MM.1S (cell line): ENCODE measurements around the gene MOG.

ENCODE experiments used
- DNase-seq: peaks from one replicate; pipeline ENCODE4 v3.0.0-alpha.2; 2015
- H2AFZ ChIP-seq: fragments of 300-600 bp; sonication (generic); 2 replicates; pipeline ENCODE4 v1.6.0; 2016; ENCODE audit warnings: antibody characterized with exemption, low read length
- H3F3A ChIP-seq: fragments of 300-600 bp; sonication (generic); 2 replicates; pipeline ENCODE4 v1.6.1; 2016; ENCODE audit warnings: mild to moderate bottlenecking, antibody characterized with exemption, low read length, moderate library complexity, mixed read lengths; ENCODE audit not compliant: insufficient read depth
- H3K27ac ChIP-seq: fragments of 300-600 bp; sonication (generic); 2 replicates; pipeline ENCODE4 v1.5.1; 2016; ENCODE audit warnings: mild to moderate bottlenecking, low read length
- H3K27me3 ChIP-seq: fragments of 300-600 bp; sonication (generic); replicated peaks from 2 replicates; pipeline ENCODE4 v1.6.0; 2016; ENCODE audit warnings: low read length; ENCODE audit not compliant: insufficient read depth
- H3K36me3 ChIP-seq: fragments of 300-600 bp; sonication (generic); replicated peaks from 2 replicates; pipeline ENCODE4 v1.6.1; 2016; ENCODE audit warnings: mild to moderate bottlenecking, low read length, mixed read lengths; ENCODE audit not compliant: insufficient read depth
- H3K4me1 ChIP-seq: fragments of 300-600 bp; sonication (generic); 2 replicates; pipeline ENCODE4 v1.6.1; 2016; ENCODE audit warnings: low read length, mixed read lengths
- H3K4me2 ChIP-seq: fragments of 300-600 bp; sonication (generic); 2 replicates; pipeline ENCODE4 v1.6.0; 2016; ENCODE audit warnings: low read depth, low read length
- H3K4me3 ChIP-seq: fragments of 300-600 bp; sonication (generic); 2 replicates; pipeline ENCODE4 v1.5.1; 2016; ENCODE audit warnings: low read length, mixed read lengths
- H3K79me2 ChIP-seq: fragments of 300-600 bp; sonication (generic); 2 replicates; pipeline ENCODE4 v1.6.1; 2016; ENCODE audit warnings: mixed run types, low read length, mixed read lengths
- H3K9ac ChIP-seq: fragments of 300-600 bp; sonication (generic); 2 replicates; pipeline ENCODE4 v1.6.1; 2016; ENCODE audit warnings: low read length, mixed read lengths
- H3K9me2 ChIP-seq: fragments of 300-600 bp; sonication (generic); replicated peaks from 2 replicates; pipeline ENCODE4 v1.6.1; 2016; ENCODE audit warnings: mild to moderate bottlenecking, low read length, mixed read lengths; ENCODE audit not compliant: insufficient read depth
- H3K9me3 ChIP-seq: fragments of 300-600 bp; sonication (generic); replicated peaks from 2 replicates; pipeline ENCODE4 v1.6.1; 2016; ENCODE audit warnings: mild to moderate bottlenecking, low read length, mixed read lengths; ENCODE audit not compliant: insufficient read depth
- H4K20me1 ChIP-seq: fragments of 300-600 bp; sonication (generic); 2 replicates; pipeline ENCODE4 v1.6.1; 2016; ENCODE audit warnings: mild to moderate bottlenecking, low read length, moderate library complexity, mixed read lengths; ENCODE audit not compliant: insufficient read depth
- EZH2 ChIP-seq: fragments of 300-600 bp; sonication (generic); optimal IDR thresholded peaks from 2 replicates; pipeline ENCODE3; 2017; ENCODE audit warnings: low read depth, mild to moderate bottlenecking, antibody characterized with exemption, low read length, mixed read lengths
- EZH2phosphoT487 ChIP-seq: fragments of 300-600 bp; sonication (generic); IDR thresholded peaks from 2 replicates; pipeline ENCODE4 v1.6.1; 2018; ENCODE audit warnings: antibody characterized with exemption, low read length
- TF ChIP-seq, protein P1 (sequence below): fragments of 300-600 bp; sonication (generic); IDR thresholded peaks from 2 replicates; pipeline ENCODE4 v1.5.1; 2016; ENCODE audit warnings: antibody characterized with exemption, low read length, mixed read lengths

MOG gene

DNA sequence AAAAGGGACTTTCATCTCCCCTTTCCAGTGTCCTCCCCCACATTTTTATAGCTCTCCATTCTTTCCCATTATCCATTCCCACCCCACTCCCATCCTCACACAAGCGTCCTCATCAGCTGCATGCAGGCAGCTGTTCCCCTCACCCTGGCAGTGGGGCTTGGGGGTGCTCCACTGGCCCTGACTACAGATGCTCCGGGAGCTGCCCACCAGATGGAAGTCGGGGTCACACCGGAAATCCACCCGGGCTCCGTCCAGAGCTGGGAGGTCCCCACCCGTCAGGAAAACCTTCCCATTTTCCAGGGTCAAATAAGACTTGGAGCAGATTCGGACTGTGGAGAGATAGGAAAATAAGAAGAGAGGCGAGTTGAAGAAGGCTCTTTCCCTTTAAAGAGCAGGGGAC lies 26.6 kb upstream of the MOG start:
- no peaks in the 10 kb centered on the region for H3K27me3 ChIP-seq
- H2AFZ ChIP-seq, result no peak overlapping the region
- H3K27ac ChIP-seq, result no peak overlapping the region
- H3K4me1 ChIP-seq, result 0 out of 2 replicates have a peak, but pooled peaks cover 5% of the 10 kb centered on the region
- no peaks in the 10 kb centered on the region for H3K9me3 ChIP-seq
- H4K20me1 ChIP-seq, result no peaks in the 10 kb centered on the region
- TF ChIP-seq EZH2phosphoT487 (no peak), EZH2 (no peak)
- TF ChIP-seq, protein P1, sequence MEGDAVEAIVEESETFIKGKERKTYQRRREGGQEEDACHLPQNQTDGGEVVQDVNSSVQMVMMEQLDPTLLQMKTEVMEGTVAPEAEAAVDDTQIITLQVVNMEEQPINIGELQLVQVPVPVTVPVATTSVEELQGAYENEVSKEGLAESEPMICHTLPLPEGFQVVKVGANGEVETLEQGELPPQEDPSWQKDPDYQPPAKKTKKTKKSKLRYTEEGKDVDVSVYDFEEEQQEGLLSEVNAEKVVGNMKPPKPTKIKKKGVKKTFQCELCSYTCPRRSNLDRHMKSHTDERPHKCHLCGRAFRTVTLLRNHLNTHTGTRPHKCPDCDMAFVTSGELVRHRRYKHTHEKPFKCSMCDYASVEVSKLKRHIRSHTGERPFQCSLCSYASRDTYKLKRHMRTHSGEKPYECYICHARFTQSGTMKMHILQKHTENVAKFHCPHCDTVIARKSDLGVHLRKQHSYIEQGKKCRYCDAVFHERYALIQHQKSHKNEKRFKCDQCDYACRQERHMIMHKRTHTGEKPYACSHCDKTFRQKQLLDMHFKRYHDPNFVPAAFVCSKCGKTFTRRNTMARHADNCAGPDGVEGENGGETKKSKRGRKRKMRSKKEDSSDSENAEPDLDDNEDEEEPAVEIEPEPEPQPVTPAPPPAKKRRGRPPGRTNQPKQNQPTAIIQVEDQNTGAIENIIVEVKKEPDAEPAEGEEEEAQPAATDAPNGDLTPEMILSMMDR, result no peak
- no peaks in the 10 kb centered on the region for H3F3A ChIP-seq
- no peaks in the 10 kb centered on the region for H3K36me3 ChIP-seq
- no peak for DNase-seq
- no peaks in the 10 kb centered on the region for H3K9me2 ChIP-seq
- H3K4me2 ChIP-seq, result no peak overlapping the region
- H3K79me2 ChIP-seq, result no peaks in the 10 kb centered on the region
- H3K9ac ChIP-seq, result no peak overlapping the region
- H3K4me3 ChIP-seq, result no peak overlapping the region

DNA sequence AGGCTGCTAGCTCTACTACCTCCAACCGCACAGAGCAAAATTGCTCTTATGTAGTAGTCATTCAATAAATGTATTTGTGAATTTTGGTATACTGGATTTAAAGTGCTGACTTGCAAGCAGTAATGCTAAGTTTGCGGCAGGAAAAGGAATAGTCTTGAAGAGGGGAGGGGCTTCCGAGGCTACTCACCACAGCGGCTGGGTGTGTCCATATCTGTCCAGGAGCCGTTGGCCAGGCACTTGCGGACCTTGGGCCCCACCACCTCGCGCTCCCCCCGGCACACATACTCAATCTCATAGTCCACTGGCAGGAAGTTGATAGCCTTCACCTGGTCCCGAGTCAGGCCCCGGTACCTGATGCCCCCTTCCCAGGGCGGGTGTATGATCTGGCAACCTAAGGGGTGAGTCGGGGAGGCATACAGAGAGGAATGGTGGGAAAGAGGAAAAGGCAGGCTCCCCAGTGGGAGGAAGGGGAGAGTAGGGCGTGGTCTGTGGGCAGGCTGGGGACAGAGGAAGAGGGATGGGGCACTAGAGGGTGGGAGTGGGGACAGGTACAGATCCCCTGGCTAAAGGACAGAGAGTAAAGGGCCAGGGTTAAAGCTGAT lies 25.6 kb upstream of the MOG start:
- Histone ChIP-seq H3K27me3 (no peaks in the 10 kb centered on the region), H3K4me2 (peak overlapping the region; percentile 90; the same call in 1 of the 2 replicates), H3K4me1 (0 out of 2 replicates have a peak, but pooled peaks cover 5% of the 10 kb centered on the region), H3K9me2 (no peaks in the 10 kb centered on the region), H3K4me3 (no peak overlapping the region), H3F3A (no peaks in the 10 kb centered on the region), H2AFZ (no peak overlapping the region), H3K36me3 (no peaks in the 10 kb centered on the region), H4K20me1 (no peaks in the 10 kb centered on the region), H3K9ac (no peak overlapping the region), H3K27ac (no peak overlapping the region), H3K79me2 (no peaks in the 10 kb centered on the region), H3K9me3 (no peaks in the 10 kb centered on the region)
- no peak for DNase-seq
- TF ChIP-seq, protein P1, result no peak
- no peak for TF ChIP-seq EZH2
- no peak for TF ChIP-seq EZH2phosphoT487

DNA sequence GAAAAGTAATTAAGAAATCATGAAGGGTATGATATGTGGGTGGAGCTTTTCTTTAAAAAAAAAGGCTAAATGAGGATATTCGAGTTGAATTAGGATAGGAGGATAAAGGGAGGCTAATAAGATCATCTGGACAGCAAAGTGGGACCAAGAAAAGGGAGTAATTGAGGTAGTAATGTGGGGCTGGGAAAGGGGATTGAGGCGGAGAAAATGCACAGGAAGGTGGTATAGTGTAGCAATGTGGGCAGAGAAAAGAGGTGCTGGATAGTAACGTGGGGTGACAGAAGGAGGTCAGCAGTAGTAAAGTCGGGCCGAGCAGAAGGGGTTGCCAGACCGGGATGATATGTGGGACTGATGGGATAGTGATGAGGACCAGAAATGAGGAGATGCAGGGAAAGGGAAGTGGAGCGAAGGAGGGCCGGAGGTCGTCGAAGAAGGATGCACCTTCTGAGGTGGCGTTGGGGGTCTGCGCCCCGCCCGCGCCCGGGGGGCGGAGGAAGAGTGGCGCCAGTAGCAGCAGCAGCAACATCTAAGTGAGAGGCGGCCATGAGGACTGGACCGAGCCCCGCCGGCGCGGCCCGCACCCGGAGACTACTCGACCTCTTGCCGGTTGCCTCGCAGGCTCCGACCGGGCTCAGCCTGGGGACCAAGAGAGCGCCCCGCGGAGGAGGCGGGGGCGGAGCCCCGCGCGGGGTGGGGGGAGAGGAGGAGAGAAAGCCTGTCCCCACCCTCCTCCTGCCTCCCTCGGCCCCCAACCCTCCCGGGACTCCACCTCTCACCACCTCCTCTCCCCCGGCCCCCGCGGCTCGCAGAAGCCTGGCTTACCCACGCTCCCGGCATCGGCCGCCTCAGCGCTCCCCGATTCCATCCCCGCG lies 24.8 kb upstream of the MOG start:
- Histone ChIP-seq H3K27me3 (no peaks in the 10 kb centered on the region), H3K4me2 (peak overlapping the region; percentile 90), H3K36me3 (no peaks in the 10 kb centered on the region), H3K4me3 (peak overlapping the region; percentile 85), H3K79me2 (no peaks in the 10 kb centered on the region), H3F3A (no peaks in the 10 kb centered on the region), H3K4me1 (0 out of 2 replicates have a peak, but pooled peaks cover 5% of the 10 kb centered on the region), H2AFZ (peak overlapping the region; percentile 90), H3K9me2 (no peaks in the 10 kb centered on the region), H3K9me3 (no peaks in the 10 kb centered on the region), H3K9ac (peak overlapping the region; percentile 41; the same call in 1 of the 2 replicates), H3K27ac (no peak overlapping the region), H4K20me1 (no peaks in the 10 kb centered on the region)
- no peak for TF ChIP-seq EZH2phosphoT487
- peak; percentile 53 for DNase-seq
